ENCODE results near the gene C5orf63. TPM values are rescaled to one million over a fixed set of nuclear protein-coding genes. Genes with fewer than 3 reads are reported as not detected.
"Not testable (repeated sequence)": the region's sequence is repeated elsewhere in the genome, so short reads cannot be mapped to it uniquely, and the experiment has no call there.

Gene C5orf63
- total RNA-seq, 1 donor from 2014 or later, result 1.2 TPM

GRCh38 chr5:127031863-127032232 lies 41.5 kb downstream of the C5orf63 start:
- DNase-seq (ENCODE audit: low read depth in 2 of 2), result no peak

- DNase-seq (ENCODE audit: low read depth in 2 of 2), result peak in 1 of 2 donors; percentile 47
Observed at GRCh38 chr5:127031147-127031862, 42.0 kb downstream of the C5orf63 start.

GRCh38 chr5:127030259-127031146 lies 42.8 kb downstream of the C5orf63 start, which contains the start of gene MARCHF3:
MARCHF3 (minus strand) TSS chr5:127030558; CDS start chr5:126918171, 112,387 bp downstream.
- peak; percentile 92 to 98 for DNase-seq (ENCODE audit: low read depth in 2 of 2)

GRCh38 chr5:127029581-127030258 lies 43.6 kb downstream of the C5orf63 start:
- DNase-seq (ENCODE audit: low read depth in 2 of 2), result peak; percentile 50 to 82

GRCh38 chr5:127028822-127029457 lies 44.4 kb downstream of the C5orf63 start:
- peak in 1 of 2 donors; percentile 65 for DNase-seq (ENCODE audit: low read depth in 2 of 2)

- DNase-seq (ENCODE audit: low read depth in 2 of 2), result no peak
Observed at GRCh38 chr5:127027539-127027938, 45.8 kb downstream of the C5orf63 start.

GRCh38 chr5:127026166-127026565 lies 47.1 kb downstream of the C5orf63 start:
- DNase-seq (ENCODE audit: low read depth in 2 of 2), result no peak

GRCh38 chr5:127025467-127025866 lies 47.8 kb downstream of the C5orf63 start:
- DNase-seq (ENCODE audit: low read depth in 2 of 2), result no peak

- DNase-seq (ENCODE audit: low read depth in 2 of 2), result no peak
Observed at GRCh38 chr5:127024821-127025220, 48.5 kb downstream of the C5orf63 start.

- DNase-seq (ENCODE audit: low read depth in 2 of 2), result not testable (repeated sequence)
Observed at GRCh38 chr5:127023552-127024191, 49.6 kb downstream of the C5orf63 start.

- DNase-seq (ENCODE audit: low read depth in 2 of 2), result no peak
Observed at GRCh38 chr5:127022846-127023245, 50.5 kb downstream of the C5orf63 start.

GRCh38 chr5:127019928-127020327 lies 53.4 kb downstream of the C5orf63 start:
- no peak for DNase-seq (ENCODE audit: low read depth in 2 of 2)

GRCh38 chr5:127016722-127017121 lies 56.6 kb downstream of the C5orf63 start:
- not testable (repeated sequence) for DNase-seq (ENCODE audit: low read depth in 2 of 2)

GRCh38 chr5:127015716-127016115 lies 57.6 kb downstream of the C5orf63 start:
- DNase-seq (ENCODE audit: low read depth in 2 of 2), result no peak

GRCh38 chr5:127014573-127014972 lies 58.7 kb downstream of the C5orf63 start:
- no peak for DNase-seq (ENCODE audit: low read depth in 2 of 2)

- peak in 1 of 2 donors; percentile 71 for DNase-seq (ENCODE audit: low read depth in 2 of 2)
Observed at GRCh38 chr5:127013407-127013806, 59.9 kb downstream of the C5orf63 start.

- DNase-seq (ENCODE audit: low read depth in 2 of 2), result peak; percentile 55 to 83
Observed at GRCh38 chr5:127012916-127013315, 60.4 kb downstream of the C5orf63 start.

- peak in 1 of 2 donors; percentile 61 for DNase-seq (ENCODE audit: low read depth in 2 of 2)
Observed at GRCh38 chr5:127011961-127012644, 61.2 kb downstream of the C5orf63 start.

GRCh38 chr5:127011153-127011552 lies 62.1 kb downstream of the C5orf63 start:
- peak in 1 of 2 donors; percentile 55 for DNase-seq (ENCODE audit: low read depth in 2 of 2)

GRCh38 chr5:127010362-127010761 lies 62.9 kb downstream of the C5orf63 start:
- DNase-seq (ENCODE audit: low read depth in 2 of 2), result no peak

Measured in dermis microvascular lymphatic vessel endothelial cell (primary cell).